Measurements from ENCODE around the gene UBC. TPM values are rescaled to one million over a fixed set of nuclear protein-coding genes. Genes with fewer than 3 reads are reported as not detected.

UBC gene
- total and polyA plus RNA-seq, 2 donors (not counting 1 experiment from before 2014, with no cell fraction given): 953 to 4,477 TPM

GRCh38 chr12:124952295-124952694, 37.8 kb upstream of the UBC start:
- H3K27ac Mint-ChIP-seq: no peak overlapping the region
- no peak overlapping the region for H3K4me3 ChIP-seq (ENCODE audit: control extremely low read depth in 1 of 5, extremely low read depth in 1 of 5, insufficient read depth in 1 of 5, low read depth in 2 of 5, low read length in 4 of 5)
- ATAC-seq (ENCODE audit: low read depth) (no peak), DNase-seq (no peak)
- 62% methylated on average over 12 of the region's 17 CpGs for WGBS (ENCODE audit: insufficient coverage)
- no peak overlapping the region for H3K4me3 Mint-ChIP-seq
- intact Hi-C loops (cut with micrococcal nuclease): no loop called here
- H3K4me1 ChIP-seq (ENCODE audit: control insufficient read depth in 2 of 2, insufficient read depth in 2 of 2, low read length in 2 of 2): no peaks in the 10 kb centered on the region
- no peaks in the 10 kb centered on the region for H3K27me3 Mint-ChIP-seq
- TF ChIP-seq EZH2 (IDR thresholded peaks at IDR 0.05; ENCODE audit: borderline replicate concordance, insufficient read depth, low read depth, low read length, poor library complexity, severe bottlenecking): no peak
- no peak for TF ChIP-seq CTCF (IDR thresholded peaks at IDR 0.05)
- H3K9me3 ChIP-seq (ENCODE audit: control extremely low read depth in 1 of 3, control insufficient read depth in 2 of 3, insufficient read depth in 1 of 3, low read length in 2 of 3): no peaks in the 10 kb centered on the region
- no peak overlapping the region for H3K27ac ChIP-seq (ENCODE audit: low read length in 2 of 2)
- POLR2A ChIA-PET: interaction anchor here (0.7 kb wide), 1 partner anchor 24 kb away, joined by 6 read pairs; no protein-coding TSS in a partner anchor
- H4K20me1 ChIP-seq (ENCODE audit: control insufficient read depth, insufficient read depth, low read length, poor library complexity, severe bottlenecking): no peaks in the 10 kb centered on the region
- H3K9me3 Mint-ChIP-seq (ENCODE audit: insufficient read depth): no peaks in the 10 kb centered on the region
- H3K4me1 Mint-ChIP-seq: no peaks in the 10 kb centered on the region
- no peak overlapping the region for H3K4me2 ChIP-seq (replicated peaks; ENCODE audit: low read depth, low read length, poor library complexity, severe bottlenecking)
- no peak overlapping the region for H3K9ac ChIP-seq (ENCODE audit: low read length)
- no peak overlapping the region for H2AFZ ChIP-seq (ENCODE audit: insufficient read depth, low read depth, low read length, poor library complexity, severe bottlenecking)
- peaks cover 9 to 62% of the 10 kb centered on the region in 2 experiments for H3K36me3 ChIP-seq (replicated peaks in 1 of 2; ENCODE audit: control extremely low read depth in 1 of 2, control insufficient read depth in 1 of 2, extremely low read depth in 1 of 2, insufficient read depth in 2 of 2, low read length in 1 of 2)
- H3K79me2 ChIP-seq (ENCODE audit: control insufficient read depth, insufficient read depth, low read length): no peaks in the 10 kb centered on the region
- CTCF ChIA-PET: interaction anchor here (0.7 to 2.2 kb wide), 2 partner anchors 10 to 46 kb away, joined by 3 to 6 read pairs; no protein-coding TSS in a partner anchor
- H3K27me3 ChIP-seq (replicated peaks in 1 of 4; ENCODE audit: control extremely low read depth in 1 of 4, control insufficient read depth in 3 of 4, insufficient read depth in 4 of 4, low read length in 3 of 4): no peaks in the 10 kb centered on the region

- POLR2A ChIA-PET: no interaction called here
- intact Hi-C loops (cut with micrococcal nuclease): no loop called here
- no peaks in the 10 kb centered on the region for H3K9me3 ChIP-seq (ENCODE audit: control extremely low read depth in 1 of 3, control insufficient read depth in 2 of 3, insufficient read depth in 1 of 3, low read length in 2 of 3)
- no peaks in the 10 kb centered on the region for H3K27me3 ChIP-seq (replicated peaks in 1 of 4; ENCODE audit: control extremely low read depth in 1 of 4, control insufficient read depth in 3 of 4, insufficient read depth in 4 of 4, low read length in 3 of 4)
- no peak for ATAC-seq (ENCODE audit: low read depth)
- no peak overlapping the region for H2AFZ ChIP-seq (ENCODE audit: insufficient read depth, low read depth, low read length, poor library complexity, severe bottlenecking)
- Mint-ChIP-seq H3K27me3 (no peaks in the 10 kb centered on the region), H3K9me3 (ENCODE audit: insufficient read depth) (no peaks in the 10 kb centered on the region), H3K4me3 (no peak overlapping the region), H3K27ac (no peak overlapping the region), H3K4me1 (no peaks in the 10 kb centered on the region)
- TF ChIP-seq EZH2 (IDR thresholded peaks at IDR 0.05; ENCODE audit: borderline replicate concordance, insufficient read depth, low read depth, low read length, poor library complexity, severe bottlenecking) (no peak), CTCF (IDR thresholded peaks at IDR 0.05) (no peak)
- H3K27ac ChIP-seq (ENCODE audit: low read length in 2 of 2): no peak overlapping the region
- no peak overlapping the region for H3K9ac ChIP-seq (ENCODE audit: low read length)
- H3K79me2 ChIP-seq (ENCODE audit: control insufficient read depth, insufficient read depth, low read length): no peaks in the 10 kb centered on the region
- no peak overlapping the region for H3K4me2 ChIP-seq (replicated peaks; ENCODE audit: low read depth, low read length, poor library complexity, severe bottlenecking)
- CTCF ChIA-PET: interaction anchor here (1.0 kb wide), 1 partner anchor 10 kb away, joined by 3 read pairs; no protein-coding TSS in a partner anchor
- H3K36me3 ChIP-seq (replicated peaks in 1 of 2; ENCODE audit: control extremely low read depth in 1 of 2, control insufficient read depth in 1 of 2, extremely low read depth in 1 of 2, insufficient read depth in 2 of 2, low read length in 1 of 2): peaks cover 4 to 56% of the 10 kb centered on the region in 2 experiments
- 97% methylated on average over 46 of the region's 47 CpGs for WGBS (ENCODE audit: insufficient coverage)
- DNase-seq: no peak
- H4K20me1 ChIP-seq (ENCODE audit: control insufficient read depth, insufficient read depth, low read length, poor library complexity, severe bottlenecking): no peaks in the 10 kb centered on the region
- H3K4me3 ChIP-seq (ENCODE audit: control extremely low read depth in 1 of 5, extremely low read depth in 1 of 5, insufficient read depth in 1 of 5, low read depth in 2 of 5, low read length in 4 of 5): no peak overlapping the region
- H3K4me1 ChIP-seq (ENCODE audit: control insufficient read depth in 2 of 2, insufficient read depth in 2 of 2, low read length in 2 of 2): no peaks in the 10 kb centered on the region
These were observed 35.6 kb upstream of the UBC start for GRCh38 chr12:124949779-124950728.
